Memory B cell (primary cell): ENCODE results near the gene SMPDL3B.

Experiments used
- ATAC-seq: fragments of 150-1000 bp; cut with Tn5 transposase; 2 replicates; pipeline ENCODE4 v1.10.0; 2021; ENCODE audit warnings: low read depth, mild to moderate bottlenecking, moderate library complexity
- DNase-seq, 2 donors: peaks; one replicate each; pipeline ENCODE4 v3.0.0; 2022; ENCODE audit warnings: low spot score in 2 of 2
- H3K27ac Mint-ChIP-seq: one replicate; pipeline ENCODE4 v1.8.0; 2022; ENCODE audit warnings: mild to moderate bottlenecking, moderate library complexity, mixed read lengths
- H3K27me3 Mint-ChIP-seq: one replicate; pipeline ENCODE4 v1.8.0; 2022; ENCODE audit warnings: mixed read lengths
- H3K36me3 Mint-ChIP-seq: one replicate; pipeline ENCODE4 v1.8.0; 2022; ENCODE audit warnings: mild to moderate bottlenecking, mixed read lengths
- H3K4me1 Mint-ChIP-seq: one replicate; pipeline ENCODE4 v1.8.0; 2022; ENCODE audit warnings: mixed read lengths
- H3K4me3 Mint-ChIP-seq: one replicate; pipeline ENCODE4 v1.8.0; 2022; ENCODE audit warnings: mild to moderate bottlenecking, moderate library complexity, mixed read lengths
- H3K9me3 Mint-ChIP-seq: one replicate; pipeline ENCODE4 v1.8.0; 2022; ENCODE audit warnings: mixed read lengths

SMPDL3B gene

DNA sequence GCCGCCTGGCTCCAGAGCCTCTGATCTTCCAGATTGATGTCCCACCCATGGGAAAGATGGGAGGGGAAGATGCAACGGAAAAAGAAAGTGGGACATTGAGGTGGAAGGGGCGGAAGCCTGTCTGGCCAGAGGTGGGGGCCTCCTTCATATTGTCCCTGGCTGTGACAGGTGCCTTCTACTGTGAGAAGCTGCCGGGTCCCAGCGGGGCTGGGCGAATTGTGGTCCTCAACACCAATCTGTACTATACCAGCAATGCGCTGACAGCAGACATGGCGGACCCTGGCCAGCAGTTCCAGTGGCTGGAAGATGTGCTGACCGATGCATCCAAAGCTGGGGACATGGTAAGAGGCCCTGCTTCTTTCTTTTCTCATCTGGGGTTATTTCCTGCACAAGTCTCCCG is 19.4 kb downstream of the SMPDL3B start:
- Mint-ChIP-seq H3K4me3 (no peak overlapping the region), H3K27me3 (peaks cover 3% of the 10 kb centered on the region), H3K9me3 (no peaks in the 10 kb centered on the region), H3K27ac (no peak overlapping the region), H3K36me3 (no peaks in the 10 kb centered on the region), H3K4me1 (peaks cover 2% of the 10 kb centered on the region)
- DNase-seq: no peak
- ATAC-seq: no peak

DNA sequence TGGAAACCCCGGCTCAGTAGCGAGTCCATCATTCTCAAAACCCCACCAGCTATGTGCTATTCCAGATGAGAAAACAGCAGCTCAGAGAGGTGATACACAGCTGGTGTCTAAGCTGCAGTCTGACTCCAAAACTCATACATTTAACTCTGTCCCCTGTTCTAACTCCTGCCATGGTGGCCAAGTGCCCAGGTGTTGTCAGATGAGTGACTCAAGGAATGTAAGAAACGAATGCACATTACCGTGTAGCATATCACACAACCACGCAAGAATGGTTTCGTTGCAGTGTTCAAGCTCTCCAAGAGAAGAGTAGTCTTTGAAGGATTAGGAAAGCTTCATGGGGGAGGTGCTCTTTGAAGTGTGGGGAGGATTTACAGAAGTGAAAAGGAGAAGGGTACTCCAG is 20.3 kb downstream of the SMPDL3B start:
- no peaks in the 10 kb centered on the region for H3K36me3 Mint-ChIP-seq
- ATAC-seq (no peak), DNase-seq (no peak)
- H3K4me3 Mint-ChIP-seq: no peak overlapping the region
- no peak overlapping the region for H3K27ac Mint-ChIP-seq
- H3K27me3 Mint-ChIP-seq: peaks cover 3% of the 10 kb centered on the region
- peaks cover 4% of the 10 kb centered on the region for H3K4me1 Mint-ChIP-seq
- H3K9me3 Mint-ChIP-seq: no peaks in the 10 kb centered on the region

DNA sequence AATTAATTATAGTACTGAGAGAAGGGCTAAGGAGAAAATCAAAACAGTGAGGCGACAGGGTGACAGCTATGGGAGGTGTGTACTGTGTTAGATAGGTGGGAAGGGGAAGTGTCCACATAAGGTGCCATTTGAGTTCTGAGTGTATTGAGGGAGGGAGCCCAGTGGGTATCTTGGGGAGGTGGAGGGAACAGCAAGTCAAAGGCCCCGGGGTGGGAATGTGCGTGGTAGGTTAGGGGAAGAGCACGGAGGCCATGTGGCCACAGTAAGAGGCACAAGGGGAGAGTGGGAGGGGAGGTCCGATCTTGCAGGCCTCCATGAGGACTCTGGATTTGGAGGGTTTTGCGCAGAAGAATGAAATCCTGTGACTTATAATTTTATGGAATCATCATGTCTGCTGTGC is 22.0 kb downstream of the SMPDL3B start:
- Mint-ChIP-seq H3K36me3 (no peaks in the 10 kb centered on the region), H3K4me1 (peaks cover 11% of the 10 kb centered on the region), H3K27ac (no peak overlapping the region), H3K9me3 (no peaks in the 10 kb centered on the region), H3K27me3 (peaks cover 3% of the 10 kb centered on the region), H3K4me3 (no peak overlapping the region)
- ATAC-seq (no peak), DNase-seq (no peak)

DNA sequence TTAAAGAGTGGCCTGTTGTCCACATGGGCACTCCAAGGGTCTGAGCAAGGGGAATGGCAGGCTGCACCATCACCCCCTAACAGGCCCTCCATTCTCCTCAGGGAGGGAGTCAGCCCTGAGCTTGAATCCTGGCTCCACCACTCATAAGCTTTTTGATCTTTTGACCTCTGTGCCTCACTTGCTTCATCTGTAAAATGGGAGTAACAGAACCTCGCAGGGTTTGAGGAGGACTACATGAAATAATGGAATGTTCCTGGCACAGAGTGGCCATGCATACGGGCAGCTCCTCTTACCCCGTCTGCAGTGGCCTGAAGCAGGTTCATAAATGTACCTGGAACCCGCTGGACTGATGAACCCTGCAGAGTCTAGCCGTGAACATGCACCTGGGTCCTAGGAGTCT is 22.9 kb downstream of the SMPDL3B start:
- no peak overlapping the region for H3K4me3 Mint-ChIP-seq
- H3K27ac Mint-ChIP-seq: no peak overlapping the region
- no peak for ATAC-seq
- peaks cover 3% of the 10 kb centered on the region for H3K27me3 Mint-ChIP-seq
- H3K4me1 Mint-ChIP-seq: peaks cover 13% of the 10 kb centered on the region
- no peaks in the 10 kb centered on the region for H3K9me3 Mint-ChIP-seq
- no peaks in the 10 kb centered on the region for H3K36me3 Mint-ChIP-seq
- no peak for DNase-seq

DNA sequence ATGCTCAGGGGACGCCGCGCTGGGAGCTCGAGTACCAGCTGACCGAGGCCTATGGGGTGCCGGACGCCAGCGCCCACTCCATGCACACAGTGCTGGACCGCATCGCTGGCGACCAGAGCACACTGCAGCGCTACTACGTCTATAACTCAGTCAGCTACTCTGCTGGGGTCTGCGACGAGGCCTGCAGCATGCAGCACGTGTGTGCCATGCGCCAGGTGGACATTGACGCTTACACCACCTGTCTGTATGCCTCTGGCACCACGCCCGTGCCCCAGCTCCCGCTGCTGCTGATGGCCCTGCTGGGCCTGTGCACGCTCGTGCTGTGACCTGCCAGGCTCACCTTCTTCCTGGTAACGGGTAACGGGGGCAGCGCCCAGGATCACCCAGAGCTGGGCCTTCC is 23.7 kb downstream of the SMPDL3B start:
- DNase-seq (no peak), ATAC-seq (no peak)
- Mint-ChIP-seq H3K4me3 (no peak overlapping the region), H3K9me3 (no peaks in the 10 kb centered on the region), H3K36me3 (peaks cover 2% of the 10 kb centered on the region), H3K27ac (no peak overlapping the region), H3K27me3 (peaks cover 3% of the 10 kb centered on the region), H3K4me1 (peaks cover 13% of the 10 kb centered on the region)

DNA sequence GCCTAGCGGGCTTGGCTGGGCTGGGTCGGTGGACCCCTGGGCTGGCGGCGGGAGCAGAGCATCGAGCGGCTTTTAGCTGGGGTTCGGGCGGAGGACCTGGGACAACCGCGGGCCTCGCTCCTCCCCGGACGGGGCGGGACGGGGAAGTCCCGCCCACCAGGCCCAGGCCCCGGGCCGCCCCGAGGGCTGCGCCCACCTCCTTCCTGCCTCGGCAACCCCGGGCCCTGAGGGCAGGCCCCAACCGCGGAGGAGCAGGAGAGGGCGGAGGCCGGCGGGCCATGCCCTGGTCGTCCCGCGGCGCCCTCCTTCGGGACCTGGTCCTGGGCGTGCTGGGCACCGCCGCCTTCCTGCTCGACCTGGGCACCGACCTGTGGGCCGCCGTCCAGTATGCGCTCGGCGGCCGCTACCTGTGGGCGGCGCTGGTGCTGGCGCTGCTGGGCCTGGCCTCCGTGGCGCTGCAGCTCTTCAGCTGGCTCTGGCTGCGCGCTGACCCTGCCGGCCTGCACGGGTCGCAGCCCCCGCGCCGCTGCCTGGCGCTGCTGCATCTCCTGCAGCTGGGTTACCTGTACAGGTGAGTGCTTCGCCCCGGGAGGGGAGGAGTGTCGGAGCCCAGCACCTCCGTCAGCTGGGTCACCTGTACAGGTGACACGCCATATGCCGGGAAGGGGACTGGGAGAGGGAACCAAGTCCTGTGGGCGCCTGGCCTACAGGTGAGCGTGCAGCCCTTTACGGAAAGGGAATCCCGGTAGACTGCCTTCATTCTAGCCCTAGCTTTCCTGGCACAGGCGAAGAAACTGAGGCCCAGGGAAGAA is 25.2 kb downstream of the SMPDL3B start, which contains the start of gene XKR8:
Gene XKR8, plus strand, starts transcription at position 182 of the 812 bp plus-strand sequence. Its CDS starts 97 bp downstream, at position 279.
- H3K36me3 Mint-ChIP-seq: peaks cover 4% of the 10 kb centered on the region
- DNase-seq (peak; percentile 77 to 80), ATAC-seq (peak; percentile 98)
- H3K27ac Mint-ChIP-seq: peak within 1 kb of the TSS; percentile 38
- peak within 1 kb of the TSS; percentile 86 for H3K4me3 Mint-ChIP-seq
- H3K4me1 Mint-ChIP-seq: peaks cover 13% of the 10 kb centered on the region
- H3K9me3 Mint-ChIP-seq: no peaks in the 10 kb centered on the region
- H3K27me3 Mint-ChIP-seq: peaks cover 3% of the 10 kb centered on the region

DNA sequence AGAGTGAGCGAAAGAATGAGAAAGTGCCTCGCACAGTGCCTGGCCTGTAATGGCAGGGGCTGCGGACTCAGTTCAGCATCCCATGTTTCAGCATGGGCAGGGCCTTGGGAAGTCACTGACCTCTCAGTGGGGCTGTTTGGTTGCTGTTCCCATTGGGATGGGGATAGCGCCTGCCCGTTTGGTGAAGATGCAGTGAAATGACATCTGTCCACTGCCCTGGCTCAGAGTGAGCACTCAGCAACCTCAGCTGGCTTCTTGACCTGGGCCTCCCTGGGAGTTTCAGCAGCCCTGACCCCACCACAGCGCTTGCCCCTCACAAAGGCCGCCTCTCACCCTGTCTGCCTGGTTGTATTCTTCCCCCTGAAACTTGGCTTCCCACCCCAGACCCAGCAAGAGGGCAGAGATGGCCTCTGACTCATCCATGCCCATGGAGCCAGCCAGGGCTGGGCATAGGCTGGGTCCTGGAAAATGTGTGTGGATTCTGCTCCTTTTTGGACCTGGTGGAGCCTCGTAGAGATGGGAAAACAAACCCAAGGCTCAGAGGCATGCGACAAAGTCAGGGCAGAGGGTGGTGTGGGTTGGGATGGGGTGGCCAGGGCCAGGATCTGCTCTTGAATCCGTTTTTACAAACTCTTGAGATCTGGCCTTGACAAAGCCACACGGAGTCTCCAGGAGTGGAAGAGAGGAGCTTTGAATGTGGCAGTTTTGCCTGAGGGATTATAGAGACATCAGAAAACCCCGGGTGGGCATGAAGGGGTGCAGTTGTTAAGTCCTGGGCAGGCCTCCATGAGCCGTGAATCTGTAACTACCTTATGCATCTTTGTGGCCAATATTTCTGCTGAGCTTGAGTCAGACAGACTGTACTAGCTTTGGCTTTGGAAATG is 26.2 kb downstream of the SMPDL3B start:
- ATAC-seq (no peak), DNase-seq (no peak)
- Mint-ChIP-seq H3K4me1 (peaks cover 13% of the 10 kb centered on the region), H3K27ac (no peak overlapping the region), H3K9me3 (no peaks in the 10 kb centered on the region), H3K27me3 (peaks cover 3% of the 10 kb centered on the region), H3K36me3 (peaks cover 5% of the 10 kb centered on the region), H3K4me3 (peak overlapping the region; percentile 86)

DNA sequence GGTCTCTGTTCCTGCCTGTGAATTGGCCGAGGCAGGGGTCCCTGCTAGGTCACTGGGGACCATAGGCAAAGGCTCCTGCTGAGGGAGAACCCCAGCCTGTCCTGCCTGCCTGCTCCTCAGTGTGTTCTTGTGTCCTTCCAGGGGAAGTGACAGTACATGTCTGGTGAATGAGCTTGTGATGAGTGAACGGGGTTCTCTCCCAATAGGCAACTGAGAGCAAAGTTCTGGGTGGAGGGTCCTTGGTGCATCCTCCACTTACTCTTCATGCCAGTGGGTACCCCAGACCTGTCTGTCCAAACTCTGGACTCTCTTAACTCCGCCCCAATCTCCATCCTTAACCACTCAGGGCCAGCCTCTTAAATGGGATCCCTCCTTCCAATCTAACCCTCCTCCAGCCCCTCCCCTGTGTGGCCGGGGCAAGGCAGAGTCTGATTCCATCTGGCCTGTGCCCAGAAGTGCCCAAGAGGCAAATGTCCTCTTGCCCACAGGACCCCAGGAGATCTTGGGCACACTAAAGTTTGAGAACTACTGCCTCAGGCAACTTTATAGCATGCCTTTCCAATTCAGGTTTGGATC is 26.9 kb downstream of the SMPDL3B start:
- Mint-ChIP-seq H3K9me3 (no peaks in the 10 kb centered on the region), H3K4me1 (peaks cover 13% of the 10 kb centered on the region), H3K27me3 (peaks cover 1% of the 10 kb centered on the region), H3K36me3 (peaks cover 7% of the 10 kb centered on the region), H3K4me3 (peak overlapping the region; percentile 86), H3K27ac (no peak overlapping the region)
- ATAC-seq: no peak
- DNase-seq: no peak

DNA sequence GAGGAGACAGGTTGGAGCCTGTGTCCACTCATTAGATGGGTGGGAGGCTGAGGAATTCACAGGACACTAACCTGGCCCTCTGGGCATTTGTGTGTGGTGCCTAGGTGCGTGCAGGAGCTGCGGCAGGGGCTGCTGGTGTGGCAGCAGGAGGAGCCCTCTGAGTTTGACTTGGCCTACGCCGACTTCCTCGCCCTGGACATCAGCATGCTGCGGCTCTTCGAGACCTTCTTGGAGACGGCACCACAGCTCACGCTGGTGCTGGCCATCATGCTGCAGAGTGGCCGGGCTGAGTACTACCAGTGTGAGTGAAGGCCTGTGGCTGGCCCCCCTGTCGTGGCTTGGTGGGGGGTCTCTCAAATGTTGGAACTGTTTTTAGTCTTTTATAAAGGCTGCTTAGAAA is 28.6 kb downstream of the SMPDL3B start:
- DNase-seq (no peak), ATAC-seq (no peak)
- no peaks in the 10 kb centered on the region for H3K9me3 Mint-ChIP-seq
- H3K4me1 Mint-ChIP-seq: peaks cover 15% of the 10 kb centered on the region
- no peak overlapping the region for H3K27ac Mint-ChIP-seq
- H3K4me3 Mint-ChIP-seq: no peak overlapping the region
- no peaks in the 10 kb centered on the region for H3K27me3 Mint-ChIP-seq
- peaks cover 14% of the 10 kb centered on the region for H3K36me3 Mint-ChIP-seq

DNA sequence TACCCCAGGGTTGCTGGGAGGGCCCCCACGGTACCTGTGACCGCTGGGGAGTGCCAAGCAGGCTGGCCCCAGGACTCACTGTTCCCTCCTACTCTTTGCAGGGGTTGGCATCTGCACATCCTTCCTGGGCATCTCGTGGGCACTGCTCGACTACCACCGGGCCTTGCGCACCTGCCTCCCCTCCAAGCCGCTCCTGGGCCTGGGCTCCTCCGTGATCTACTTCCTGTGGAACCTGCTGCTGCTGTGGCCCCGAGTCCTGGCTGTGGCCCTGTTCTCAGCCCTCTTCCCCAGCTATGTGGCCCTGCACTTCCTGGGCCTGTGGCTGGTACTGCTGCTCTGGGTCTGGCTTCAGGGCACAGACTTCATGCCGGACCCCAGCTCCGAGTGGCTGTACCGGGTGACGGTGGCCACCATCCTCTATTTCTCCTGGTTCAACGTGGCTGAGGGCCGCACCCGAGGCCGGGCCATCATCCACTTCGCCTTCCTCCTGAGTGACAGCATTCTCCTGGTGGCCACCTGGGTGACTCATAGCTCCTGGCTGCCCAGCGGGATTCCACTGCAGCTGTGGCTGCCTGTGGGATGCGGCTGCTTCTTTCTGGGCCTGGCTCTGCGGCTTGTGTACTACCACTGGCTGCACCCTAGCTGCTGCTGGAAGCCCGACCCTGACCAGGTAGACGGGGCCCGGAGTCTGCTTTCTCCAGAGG is 31.8 kb downstream of the SMPDL3B start:
- H3K27ac Mint-ChIP-seq: peak overlapping the region; percentile 10
- H3K36me3 Mint-ChIP-seq: peaks cover 16% of the 10 kb centered on the region
- H3K27me3 Mint-ChIP-seq: no peaks in the 10 kb centered on the region
- peaks cover 13% of the 10 kb centered on the region for H3K4me1 Mint-ChIP-seq
- no peak for ATAC-seq
- H3K9me3 Mint-ChIP-seq: no peaks in the 10 kb centered on the region
- no peak overlapping the region for H3K4me3 Mint-ChIP-seq
- no peak for DNase-seq

DNA sequence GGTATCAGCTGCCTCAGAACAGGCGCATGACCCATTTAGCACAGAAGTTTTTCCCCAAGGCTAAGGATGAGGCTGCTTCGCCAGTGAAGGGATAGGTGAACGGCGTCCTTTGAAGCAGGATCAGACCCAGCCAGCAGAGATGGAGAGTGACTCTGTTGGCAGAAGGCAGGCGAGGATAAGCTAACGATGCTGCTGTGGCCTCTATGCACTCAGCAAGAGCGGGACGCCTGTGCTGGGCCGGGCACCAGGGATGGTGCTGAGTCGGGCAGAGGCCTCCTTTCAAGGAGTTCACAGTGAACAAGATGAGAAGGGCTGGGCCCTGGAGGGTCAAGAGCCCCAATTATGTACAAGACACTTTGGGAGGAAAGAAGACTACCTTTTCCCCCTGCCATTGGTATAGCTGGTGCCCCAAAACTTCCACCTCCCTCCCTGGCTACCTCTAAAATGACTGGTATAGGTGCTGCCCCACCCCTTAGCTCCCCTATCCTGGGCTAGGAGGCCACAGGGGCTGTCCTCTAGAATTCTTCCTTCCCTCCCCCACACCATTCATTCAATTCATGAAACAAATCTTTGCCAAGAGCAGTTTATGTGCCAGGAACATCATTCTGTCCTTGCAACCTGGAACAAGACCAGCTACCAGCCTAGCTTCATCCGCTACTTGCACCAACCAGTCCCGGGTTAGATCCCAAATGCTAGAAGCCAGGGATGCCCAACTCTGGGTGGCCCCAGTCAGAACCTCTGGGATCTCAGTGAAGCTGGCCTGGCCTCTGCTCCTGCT is 32.5 kb downstream of the SMPDL3B start:
- Mint-ChIP-seq H3K27me3 (no peaks in the 10 kb centered on the region), H3K27ac (peak overlapping the region; percentile 10), H3K36me3 (peaks cover 16% of the 10 kb centered on the region), H3K4me1 (peaks cover 10% of the 10 kb centered on the region), H3K9me3 (no peaks in the 10 kb centered on the region), H3K4me3 (no peak overlapping the region)
- ATAC-seq: no peak
- no peak for DNase-seq

DNA sequence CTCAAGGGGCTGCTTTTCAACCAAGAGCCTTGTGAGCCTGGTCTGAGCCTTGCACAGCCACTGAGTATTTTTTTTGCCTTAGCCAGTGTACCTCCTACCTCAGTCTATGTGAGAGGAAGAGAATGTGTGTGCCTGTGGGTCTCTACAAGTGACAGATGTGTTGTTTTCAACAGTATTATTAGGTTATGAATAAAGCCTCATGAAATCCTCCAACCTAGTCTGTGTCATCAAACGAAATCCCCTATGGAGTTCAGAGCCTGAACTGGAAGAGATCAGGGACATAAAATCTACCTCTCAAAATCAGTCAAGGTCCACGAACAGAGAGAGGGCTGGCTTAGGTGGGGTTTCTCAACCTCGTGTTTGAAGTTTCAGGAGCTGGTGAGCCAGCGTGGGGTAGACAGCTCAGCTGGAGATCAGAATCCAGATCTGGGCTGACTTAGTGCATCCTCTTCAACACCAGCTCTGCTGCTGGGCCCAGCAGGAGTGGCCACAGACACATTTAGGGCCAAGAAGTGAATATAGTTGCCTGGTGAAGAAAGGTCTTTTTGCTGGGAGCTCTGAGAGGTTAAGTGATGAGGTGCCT is 33.2 kb downstream of the SMPDL3B start:
- Mint-ChIP-seq H3K27ac (peak overlapping the region; percentile 56), H3K4me1 (peaks cover 10% of the 10 kb centered on the region), H3K9me3 (no peaks in the 10 kb centered on the region), H3K36me3 (peaks cover 19% of the 10 kb centered on the region), H3K27me3 (no peaks in the 10 kb centered on the region), H3K4me3 (no peak overlapping the region)
- no peak for DNase-seq
- no peak for ATAC-seq

DNA sequence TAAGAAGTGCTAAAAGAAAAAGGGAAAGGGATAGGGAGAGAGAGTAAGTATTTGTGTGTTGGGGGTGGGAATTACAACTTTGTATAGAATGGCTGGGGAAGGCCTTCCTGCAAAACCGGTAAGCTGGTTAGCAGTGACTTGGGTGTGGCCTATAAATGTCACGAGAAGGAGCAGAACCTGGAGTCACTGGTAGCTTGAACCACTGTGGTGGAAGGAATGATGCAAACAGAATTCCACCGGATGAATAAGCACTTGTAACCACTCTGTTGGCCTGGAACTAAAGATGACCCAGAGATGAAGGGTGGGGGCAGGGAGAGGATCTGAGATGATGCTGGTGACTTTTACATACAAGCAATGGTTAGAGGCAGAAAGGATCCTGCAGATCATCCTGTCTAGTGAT is 33.9 kb downstream of the SMPDL3B start:
- ATAC-seq: no peak

More for the DNA sequence above, 33.9 kb downstream of the SMPDL3B start:
- no peak overlapping the region for H3K4me3 Mint-ChIP-seq
- peak overlapping the region; percentile 56 for H3K27ac Mint-ChIP-seq
- no peak for DNase-seq
- H3K4me1 Mint-ChIP-seq: peaks cover 10% of the 10 kb centered on the region
- no peaks in the 10 kb centered on the region for H3K27me3 Mint-ChIP-seq
- no peaks in the 10 kb centered on the region for H3K9me3 Mint-ChIP-seq
- peaks cover 23% of the 10 kb centered on the region for H3K36me3 Mint-ChIP-seq
